Uterus (tissue), 4 donors: ENCODE measurements around the gene ZNF513. TPM values are rescaled to one million over a fixed set of nuclear protein-coding genes. Genes with fewer than 3 reads are reported as not detected.
"Not testable (repeated sequence)": the region's sequence is repeated elsewhere in the genome, so short reads cannot be mapped to it uniquely, and the experiment has no call there.

Experiments
- DNase-seq, 2 donors: peaks; one replicate each; pipeline ENCODE4 v3.0.0-alpha.2; 2019 to 2020
- H3K27ac ChIP-seq, 2 donors: fragments of 200-600 bp; sonication (generic); 1 replicate in 1 of 2; 2 replicates in 1 of 2; pipeline ENCODE4 v1.5.1; 2016 to 2018
- H3K27me3 ChIP-seq, 2 donors: fragments of 200-600 bp; sonication (generic); one replicate each; pipeline ENCODE4 v1.5.1; 2018 to 2019; ENCODE audit warnings: control low read depth in 1 of 2
- H3K36me3 ChIP-seq, 2 donors: fragments of 200-600 bp; sonication (generic); one replicate each; pipeline ENCODE4 v1.5.1; 2019; ENCODE audit warnings: control low read depth in 1 of 2
- H3K4me1 ChIP-seq, 2 donors: fragments of 200-600 bp; sonication (generic); one replicate each; pipeline ENCODE4 v1.5.1; 2018 to 2019; ENCODE audit warnings: control low read depth in 1 of 2
- H3K4me3 ChIP-seq, 2 donors: fragments of 200-600 bp; sonication (generic); 1 replicate in 1 of 2; 2 replicates in 1 of 2; pipeline ENCODE4 v1.5.1; 2018 to 2019; ENCODE audit warnings: mild to moderate bottlenecking in 1 of 2
- H3K9me3 ChIP-seq, 2 donors: fragments of 200-600 bp; sonication (generic); one replicate each; pipeline ENCODE4 v1.5.1; 2019; ENCODE audit warnings: control low read depth in 1 of 2
- POLR2A ChIP-seq, 2 donors: fragments of 450-650 bp; IDR thresholded peaks; one replicate each; pipeline ENCODE4 v1.6.1; 2016; ENCODE audit warnings: antibody characterized with exemption in 2 of 2, mild to moderate bottlenecking in 1 of 2, moderate library complexity in 1 of 2
- intact Hi-C: fragments of 100-400 bp; cut with DNase I; formaldehyde crosslinking; loops from one replicate; pipeline ENCODE4 v1.15.1; 2023; ENCODE audit warnings: low total_unique reads
- total RNA-seq, 4 donors: library from RNA; depleted of rRNA in 3 of 4; stranded (reverse); fragments of >200 nt in 3 of 4; gene quantifications; one replicate each; pipeline versions ENCODE4 v1.1.0 to v1.2.4, GENCODE V29; 2014 to 2023
- TF ChIP-seq, protein P1 (sequence below), 4 experiments: fragments of 200-600 bp in 2 of 4; fragments of 450-650 bp in 2 of 4; sonication (generic) in 2 of 4; IDR thresholded peaks; one replicate each; pipeline ENCODE4 v1.5.1; 2016 to 2019; ENCODE audit warnings: antibody characterized with exemption in 4 of 4, mild to moderate bottlenecking in 2 of 4, moderate library complexity in 1 of 4
- donor health status: DM: yes; HTN: yes; CAD: no.

ZNF513 gene
- 10 to 100 TPM in 3 of 4 donors, under 1 TPM in 1; 0.88 to 16.1 (median 12.0) TPM for total RNA-seq

GRCh38 chr2:27380626-27381545 lies at the start of gene ZNF513:
Gene ZNF513 (minus strand): TSS chr2:27380734. CDS start chr2:27380526, 208 bp downstream.
- H3K36me3 ChIP-seq = no peaks in the 10 kb centered on the region
- intact Hi-C loops = no loop called here

GRCh38 chr2:27428978-27429541 lies 48.5 kb upstream of the ZNF513 start:
- Histone ChIP-seq H3K4me1 (peaks cover 0 to 8% of the 10 kb centered on the region in 2 donors), H3K9me3 (no peaks in the 10 kb centered on the region), H3K36me3 (no peaks in the 10 kb centered on the region), H3K27me3 (no peaks in the 10 kb centered on the region), H3K27ac (peak overlapping the region; percentile 95 to 99), H3K4me3 (peak overlapping the region; percentile 95 to 98)
- intact Hi-C loops = no loop called here
- TF ChIP-seq POLR2A (IDR thresholded peaks at IDR 0.05) = no peak
- TF ChIP-seq, protein P1, sequence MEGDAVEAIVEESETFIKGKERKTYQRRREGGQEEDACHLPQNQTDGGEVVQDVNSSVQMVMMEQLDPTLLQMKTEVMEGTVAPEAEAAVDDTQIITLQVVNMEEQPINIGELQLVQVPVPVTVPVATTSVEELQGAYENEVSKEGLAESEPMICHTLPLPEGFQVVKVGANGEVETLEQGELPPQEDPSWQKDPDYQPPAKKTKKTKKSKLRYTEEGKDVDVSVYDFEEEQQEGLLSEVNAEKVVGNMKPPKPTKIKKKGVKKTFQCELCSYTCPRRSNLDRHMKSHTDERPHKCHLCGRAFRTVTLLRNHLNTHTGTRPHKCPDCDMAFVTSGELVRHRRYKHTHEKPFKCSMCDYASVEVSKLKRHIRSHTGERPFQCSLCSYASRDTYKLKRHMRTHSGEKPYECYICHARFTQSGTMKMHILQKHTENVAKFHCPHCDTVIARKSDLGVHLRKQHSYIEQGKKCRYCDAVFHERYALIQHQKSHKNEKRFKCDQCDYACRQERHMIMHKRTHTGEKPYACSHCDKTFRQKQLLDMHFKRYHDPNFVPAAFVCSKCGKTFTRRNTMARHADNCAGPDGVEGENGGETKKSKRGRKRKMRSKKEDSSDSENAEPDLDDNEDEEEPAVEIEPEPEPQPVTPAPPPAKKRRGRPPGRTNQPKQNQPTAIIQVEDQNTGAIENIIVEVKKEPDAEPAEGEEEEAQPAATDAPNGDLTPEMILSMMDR (IDR thresholded peaks at IDR 0.05) = no peak
- peak; percentile 71 to 79 for DNase-seq

More at GRCh38 chr2:27380626-27381545, at the start of gene ZNF513:
- H3K4me3 ChIP-seq = peak within 1 kb of the TSS; percentile 55 to 71
- DNase-seq = peak; percentile 94 to 96
- H3K27ac ChIP-seq = peak within 1 kb of the TSS; percentile 82 to 90
- TF ChIP-seq, protein P1 (IDR thresholded peaks at IDR 0.05) = peak in 1 of 4 experiments; percentile 8
- peak; percentile 22 to 61 for TF ChIP-seq POLR2A (IDR thresholded peaks at IDR 0.05)
- no peaks in the 10 kb centered on the region for H3K9me3 ChIP-seq
- no peaks in the 10 kb centered on the region for H3K27me3 ChIP-seq
- no peaks in the 10 kb centered on the region for H3K4me1 ChIP-seq

- Histone ChIP-seq H3K4me1 (peaks cover 0 to 8% of the 10 kb centered on the region in 2 donors), H3K4me3 (peak within 1 kb of the TSS; percentile 95 to 98), H3K36me3 (no peaks in the 10 kb centered on the region), H3K27ac (peak within 1 kb of the TSS; percentile 95 to 99), H3K27me3 (no peaks in the 10 kb centered on the region), H3K9me3 (no peaks in the 10 kb centered on the region)
- peak; percentile 90 to 91 for DNase-seq
- intact Hi-C loops = no loop called here
- TF ChIP-seq POLR2A (IDR thresholded peaks at IDR 0.05) = peak; percentile 72 to 92
- TF ChIP-seq, protein P1 (IDR thresholded peaks at IDR 0.05) = peak in 2 of 4 experiments; percentile 5 to 6
Measured at GRCh38 chr2:27428213-27428977, 47.9 kb upstream of the ZNF513 start, which contains the start of gene NRBP1. Gene NRBP1 (plus strand): TSS chr2:27428631. CDS start chr2:27433274, 4,643 bp downstream.

GRCh38 chr2:27427863-27428212 lies 47.3 kb upstream of the ZNF513 start:
- DNase-seq = no peak
- peak overlapping the region; percentile 95 to 99 for H3K27ac ChIP-seq
- intact Hi-C loops = no loop called here

DNA sequence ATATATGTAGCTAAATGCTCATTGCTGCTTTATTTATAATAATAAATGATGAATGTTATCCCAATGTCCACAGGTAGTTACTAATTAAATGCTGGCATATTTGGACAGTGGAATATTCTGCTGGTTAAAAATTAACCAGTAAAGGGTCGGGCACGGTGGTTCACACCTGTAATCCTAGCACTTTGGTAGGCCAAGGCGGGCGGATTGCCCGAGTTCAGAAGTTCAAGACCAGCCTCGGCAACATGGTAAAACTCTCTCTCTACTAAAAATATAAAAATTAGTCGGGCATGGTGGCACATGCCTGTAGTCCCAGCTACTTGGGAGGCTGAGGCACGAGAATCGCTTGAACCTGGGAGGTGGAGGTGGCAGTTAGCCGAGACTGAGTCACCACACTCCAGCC lies 44.5 kb upstream of the ZNF513 start:
- H3K27me3 ChIP-seq, H3K9me3 ChIP-seq, H3K27ac ChIP-seq, intact Hi-C loops, H3K36me3 ChIP-seq, H3K4me3 ChIP-seq, H3K4me1 ChIP-seq, DNase-seq: not testable (repeated sequence)

More at GRCh38 chr2:27427863-27428212, 47.3 kb upstream of the ZNF513 start:
- H3K4me1 ChIP-seq = peaks cover 0 to 8% of the 10 kb centered on the region in 2 donors
- no peaks in the 10 kb centered on the region for H3K27me3 ChIP-seq
- H3K9me3 ChIP-seq = no peaks in the 10 kb centered on the region
- no peak for TF ChIP-seq POLR2A (IDR thresholded peaks at IDR 0.05)
- TF ChIP-seq, protein P1 (IDR thresholded peaks at IDR 0.05) = no peak
- no peaks in the 10 kb centered on the region for H3K36me3 ChIP-seq
- peak overlapping the region; percentile 95 to 98 for H3K4me3 ChIP-seq
